ENCODE data around the gene PITX2. TPM values are rescaled to one million over a fixed set of nuclear protein-coding genes. Genes with fewer than 3 reads are reported as not detected.

Gene PITX2
- polyA plus RNA-seq, 1 of the 3 experiments (the other 2 are of a cell fraction): not detected

- CTCF ChIA-PET: no interaction called here
- H3K79me2 ChIP-seq (ENCODE audit: insufficient read depth): no peaks in the 10 kb centered on the region
- no peak overlapping the region for H2AFZ ChIP-seq (ENCODE audit: low read depth)
- TF ChIP-seq, protein P1, sequence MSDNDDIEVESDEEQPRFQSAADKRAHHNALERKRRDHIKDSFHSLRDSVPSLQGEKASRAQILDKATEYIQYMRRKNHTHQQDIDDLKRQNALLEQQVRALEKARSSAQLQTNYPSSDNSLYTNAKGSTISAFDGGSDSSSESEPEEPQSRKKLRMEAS (IDR thresholded peaks at IDR 0.05; ENCODE audit: low read depth): no peak
- no peak for TF ChIP-seq NRF1 (IDR thresholded peaks at IDR 0.05; ENCODE audit: low read depth, low read length)
- TF ChIP-seq TEAD4 (IDR thresholded peaks at IDR 0.05; ENCODE audit: borderline replicate concordance, insufficient read depth): no peak
- TF ChIP-seq TAF1 (IDR thresholded peaks at IDR 0.05; ENCODE audit: borderline replicate concordance, low read depth, low read length): no peak
- TF ChIP-seq REST (IDR thresholded peaks at IDR 0.05; ENCODE audit: low read depth, low read length): no peak
- TF ChIP-seq, protein P2, sequence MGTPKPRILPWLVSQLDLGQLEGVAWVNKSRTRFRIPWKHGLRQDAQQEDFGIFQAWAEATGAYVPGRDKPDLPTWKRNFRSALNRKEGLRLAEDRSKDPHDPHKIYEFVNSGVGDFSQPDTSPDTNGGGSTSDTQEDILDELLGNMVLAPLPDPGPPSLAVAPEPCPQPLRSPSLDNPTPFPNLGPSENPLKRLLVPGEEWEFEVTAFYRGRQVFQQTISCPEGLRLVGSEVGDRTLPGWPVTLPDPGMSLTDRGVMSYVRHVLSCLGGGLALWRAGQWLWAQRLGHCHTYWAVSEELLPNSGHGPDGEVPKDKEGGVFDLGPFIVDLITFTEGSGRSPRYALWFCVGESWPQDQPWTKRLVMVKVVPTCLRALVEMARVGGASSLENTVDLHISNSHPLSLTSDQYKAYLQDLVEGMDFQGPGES (IDR thresholded peaks at IDR 0.05; ENCODE audit: low read depth, low read length): no peak
- no peak for TF ChIP-seq RCOR1 (IDR thresholded peaks at IDR 0.05; ENCODE audit: low read length)
- no peak for TF ChIP-seq TCF12 (IDR thresholded peaks at IDR 0.05)
- no peak for TF ChIP-seq RAD21 (IDR thresholded peaks at IDR 0.05; ENCODE audit: low read length)
- no peak for TF ChIP-seq EZH2phosphoT487 (IDR thresholded peaks at IDR 0.05; ENCODE audit: borderline replicate concordance, low read depth)
- H3K4me2 ChIP-seq: no peak overlapping the region
- H3K27me3 ChIP-seq (ENCODE audit: insufficient read depth): peaks cover 18% of the 10 kb centered on the region; the same call in 1 of the 2 replicates
- no peak overlapping the region for H3K27ac ChIP-seq (ENCODE audit: low read depth in 2 of 2, low read length in 1 of 2)
- no peaks in the 10 kb centered on the region for H3K9me2 ChIP-seq
- no peaks in the 10 kb centered on the region for H3K36me3 ChIP-seq (replicated peaks in 1 of 2; ENCODE audit: control insufficient read depth in 1 of 2, insufficient read depth in 2 of 2, low read length in 1 of 2)
- no peaks in the 10 kb centered on the region for H3K9me3 ChIP-seq
- no peaks in the 10 kb centered on the region for H3F3A ChIP-seq (replicated peaks; ENCODE audit: insufficient read depth)
- H3K4me3 ChIP-seq (ENCODE audit: low read depth in 2 of 2, low read length in 1 of 2): no peak overlapping the region
- H3K9ac ChIP-seq: no peak overlapping the region
- no peaks in the 10 kb centered on the region for H3K4me1 ChIP-seq (ENCODE audit: control insufficient read depth in 1 of 2, insufficient read depth in 2 of 2, low read depth in 1 of 2, low read length in 1 of 2)
- H4K20me1 ChIP-seq (ENCODE audit: insufficient read depth): no peaks in the 10 kb centered on the region
- 14% methylated on average over 1 of the region's 1 CpG for WGBS (ENCODE audit: low lambda C conversion rate)
- DNase-seq: no peak
- POLR2A ChIA-PET: no interaction called here
These were observed 17.8 kb downstream of the PITX2 start for GRCh38 chr4:110605077-110605476.

DNA sequence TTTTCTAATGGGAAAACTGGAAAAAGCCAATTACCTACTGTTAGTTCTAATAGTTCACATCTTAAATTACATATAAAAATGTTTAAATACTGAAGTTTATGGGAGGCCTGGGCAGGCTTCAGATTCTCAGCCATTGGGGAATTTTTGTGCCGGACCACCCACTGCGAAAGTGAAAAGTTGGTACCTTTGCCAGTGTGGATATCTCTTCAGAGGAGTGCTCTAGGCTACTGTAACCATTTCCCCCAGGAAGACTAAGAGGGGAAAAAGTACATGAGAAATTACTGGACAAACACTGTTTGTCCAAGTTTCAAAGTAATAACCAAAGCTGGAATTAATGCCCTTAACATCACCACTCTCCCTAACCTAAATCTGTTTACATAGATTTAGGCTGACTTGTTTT lies 20.8 kb downstream of the PITX2 start:
- Histone ChIP-seq H3K36me3 (replicated peaks in 1 of 2; ENCODE audit: control insufficient read depth in 1 of 2, insufficient read depth in 2 of 2, low read length in 1 of 2) (no peaks in the 10 kb centered on the region), H3K9me3 (no peaks in the 10 kb centered on the region), H4K20me1 (ENCODE audit: insufficient read depth) (no peaks in the 10 kb centered on the region), H3K79me2 (ENCODE audit: insufficient read depth) (no peaks in the 10 kb centered on the region), H3K27me3 (ENCODE audit: insufficient read depth) (no peaks in the 10 kb centered on the region), H3F3A (replicated peaks; ENCODE audit: insufficient read depth) (no peaks in the 10 kb centered on the region), H3K4me3 (ENCODE audit: low read depth in 2 of 2, low read length in 1 of 2) (no peak overlapping the region), H3K9me2 (no peaks in the 10 kb centered on the region), H2AFZ (ENCODE audit: low read depth) (no peak overlapping the region), H3K4me1 (ENCODE audit: control insufficient read depth in 1 of 2, insufficient read depth in 2 of 2, low read depth in 1 of 2, low read length in 1 of 2) (no peaks in the 10 kb centered on the region), H3K4me2 (no peak overlapping the region), H3K27ac (ENCODE audit: low read depth in 2 of 2, low read length in 1 of 2) (no peak overlapping the region), H3K9ac (no peak overlapping the region)
- 22% methylated on average over 2 of the region's 2 CpGs for WGBS (ENCODE audit: low lambda C conversion rate)
- ChIA-PET POLR2A (no interaction called here), CTCF (no interaction called here)
- DNase-seq: no peak
- TF ChIP-seq POLR2AphosphoS5 (IDR thresholded peaks at IDR 0.05; ENCODE audit: low read depth, low read length) (no peak), JUND (IDR thresholded peaks at IDR 0.05) (no peak), USF2 (IDR thresholded peaks at IDR 0.05; ENCODE audit: borderline replicate concordance, low read depth, low read length) (no peak), PBX3 (IDR thresholded peaks at IDR 0.05) (no peak), RCOR1 (IDR thresholded peaks at IDR 0.05; ENCODE audit: low read length) (no peak), FOXM1 (IDR thresholded peaks at IDR 0.05; ENCODE audit: low read depth) (no peak), ELF1 (IDR thresholded peaks at IDR 0.05) (no peak), YY1 (IDR thresholded peaks at IDR 0.05; ENCODE audit: low read depth) (no peak)
- TF ChIP-seq, protein P3, sequence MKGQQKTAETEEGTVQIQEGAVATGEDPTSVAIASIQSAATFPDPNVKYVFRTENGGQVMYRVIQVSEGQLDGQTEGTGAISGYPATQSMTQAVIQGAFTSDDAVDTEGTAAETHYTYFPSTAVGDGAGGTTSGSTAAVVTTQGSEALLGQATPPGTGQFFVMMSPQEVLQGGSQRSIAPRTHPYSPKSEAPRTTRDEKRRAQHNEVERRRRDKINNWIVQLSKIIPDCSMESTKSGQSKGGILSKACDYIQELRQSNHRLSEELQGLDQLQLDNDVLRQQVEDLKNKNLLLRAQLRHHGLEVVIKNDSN (IDR thresholded peaks at IDR 0.05; ENCODE audit: borderline replicate concordance, low read depth): no peak
- TF ChIP-seq, protein P4, sequence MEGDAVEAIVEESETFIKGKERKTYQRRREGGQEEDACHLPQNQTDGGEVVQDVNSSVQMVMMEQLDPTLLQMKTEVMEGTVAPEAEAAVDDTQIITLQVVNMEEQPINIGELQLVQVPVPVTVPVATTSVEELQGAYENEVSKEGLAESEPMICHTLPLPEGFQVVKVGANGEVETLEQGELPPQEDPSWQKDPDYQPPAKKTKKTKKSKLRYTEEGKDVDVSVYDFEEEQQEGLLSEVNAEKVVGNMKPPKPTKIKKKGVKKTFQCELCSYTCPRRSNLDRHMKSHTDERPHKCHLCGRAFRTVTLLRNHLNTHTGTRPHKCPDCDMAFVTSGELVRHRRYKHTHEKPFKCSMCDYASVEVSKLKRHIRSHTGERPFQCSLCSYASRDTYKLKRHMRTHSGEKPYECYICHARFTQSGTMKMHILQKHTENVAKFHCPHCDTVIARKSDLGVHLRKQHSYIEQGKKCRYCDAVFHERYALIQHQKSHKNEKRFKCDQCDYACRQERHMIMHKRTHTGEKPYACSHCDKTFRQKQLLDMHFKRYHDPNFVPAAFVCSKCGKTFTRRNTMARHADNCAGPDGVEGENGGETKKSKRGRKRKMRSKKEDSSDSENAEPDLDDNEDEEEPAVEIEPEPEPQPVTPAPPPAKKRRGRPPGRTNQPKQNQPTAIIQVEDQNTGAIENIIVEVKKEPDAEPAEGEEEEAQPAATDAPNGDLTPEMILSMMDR (IDR thresholded peaks at IDR 0.05): no peak
